MM.1S (cell line): ENCODE data around the gene CD86.

Experiments
- DNase-seq: peaks from one replicate; pipeline ENCODE4 v3.0.0-alpha.2; 2015
- H2AFZ ChIP-seq: fragments of 300-600 bp; sonication (generic); 2 replicates; pipeline ENCODE4 v1.6.0; 2016; ENCODE audit warnings: antibody characterized with exemption, low read length
- H3F3A ChIP-seq: fragments of 300-600 bp; sonication (generic); 2 replicates; pipeline ENCODE4 v1.6.1; 2016; ENCODE audit warnings: mild to moderate bottlenecking, antibody characterized with exemption, low read length, moderate library complexity, mixed read lengths; ENCODE audit not compliant: insufficient read depth
- H3K27ac ChIP-seq: fragments of 300-600 bp; sonication (generic); 2 replicates; pipeline ENCODE4 v1.5.1; 2016; ENCODE audit warnings: mild to moderate bottlenecking, low read length
- H3K27me3 ChIP-seq: fragments of 300-600 bp; sonication (generic); replicated peaks from 2 replicates; pipeline ENCODE4 v1.6.0; 2016; ENCODE audit warnings: low read length; ENCODE audit not compliant: insufficient read depth
- H3K36me3 ChIP-seq: fragments of 300-600 bp; sonication (generic); replicated peaks from 2 replicates; pipeline ENCODE4 v1.6.1; 2016; ENCODE audit warnings: mild to moderate bottlenecking, low read length, mixed read lengths; ENCODE audit not compliant: insufficient read depth
- H3K4me1 ChIP-seq: fragments of 300-600 bp; sonication (generic); 2 replicates; pipeline ENCODE4 v1.6.1; 2016; ENCODE audit warnings: low read length, mixed read lengths
- H3K4me2 ChIP-seq: fragments of 300-600 bp; sonication (generic); 2 replicates; pipeline ENCODE4 v1.6.0; 2016; ENCODE audit warnings: low read depth, low read length
- H3K4me3 ChIP-seq: fragments of 300-600 bp; sonication (generic); 2 replicates; pipeline ENCODE4 v1.5.1; 2016; ENCODE audit warnings: low read length, mixed read lengths
- H3K79me2 ChIP-seq: fragments of 300-600 bp; sonication (generic); 2 replicates; pipeline ENCODE4 v1.6.1; 2016; ENCODE audit warnings: mixed run types, low read length, mixed read lengths
- H3K9ac ChIP-seq: fragments of 300-600 bp; sonication (generic); 2 replicates; pipeline ENCODE4 v1.6.1; 2016; ENCODE audit warnings: low read length, mixed read lengths
- H3K9me2 ChIP-seq: fragments of 300-600 bp; sonication (generic); replicated peaks from 2 replicates; pipeline ENCODE4 v1.6.1; 2016; ENCODE audit warnings: mild to moderate bottlenecking, low read length, mixed read lengths; ENCODE audit not compliant: insufficient read depth
- H3K9me3 ChIP-seq: fragments of 300-600 bp; sonication (generic); replicated peaks from 2 replicates; pipeline ENCODE4 v1.6.1; 2016; ENCODE audit warnings: mild to moderate bottlenecking, low read length, mixed read lengths; ENCODE audit not compliant: insufficient read depth
- H4K20me1 ChIP-seq: fragments of 300-600 bp; sonication (generic); 2 replicates; pipeline ENCODE4 v1.6.1; 2016; ENCODE audit warnings: mild to moderate bottlenecking, low read length, moderate library complexity, mixed read lengths; ENCODE audit not compliant: insufficient read depth
- EZH2 ChIP-seq: fragments of 300-600 bp; sonication (generic); optimal IDR thresholded peaks from 2 replicates; pipeline ENCODE3; 2017; ENCODE audit warnings: low read depth, mild to moderate bottlenecking, antibody characterized with exemption, low read length, mixed read lengths
- EZH2phosphoT487 ChIP-seq: fragments of 300-600 bp; sonication (generic); IDR thresholded peaks from 2 replicates; pipeline ENCODE4 v1.6.1; 2018; ENCODE audit warnings: antibody characterized with exemption, low read length
- TF ChIP-seq, protein P1 (sequence below): fragments of 300-600 bp; sonication (generic); IDR thresholded peaks from 2 replicates; pipeline ENCODE4 v1.5.1; 2016; ENCODE audit warnings: antibody characterized with exemption, low read length, mixed read lengths

CD86 gene

DNA sequence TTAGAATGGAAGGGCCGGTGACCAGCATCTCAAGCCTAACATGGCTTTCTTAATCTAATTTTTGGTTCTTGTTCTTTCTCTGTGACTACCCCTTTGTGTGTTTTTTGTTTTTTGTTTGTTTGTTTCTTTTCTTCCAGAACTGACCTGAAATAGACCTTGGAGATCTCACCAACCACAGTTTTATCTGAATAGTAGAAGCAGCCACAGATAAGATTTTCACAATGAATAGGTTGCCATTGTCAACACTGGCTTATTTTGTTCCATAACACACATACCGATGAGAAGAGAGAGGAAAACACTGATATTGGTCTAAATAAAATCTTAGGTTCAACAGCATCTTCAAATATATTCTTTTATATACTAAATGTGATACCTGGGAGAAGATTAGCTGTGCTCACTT lies 44.7 kb upstream of the CD86 start:
- Histone ChIP-seq H3F3A (no peaks in the 10 kb centered on the region), H3K36me3 (no peaks in the 10 kb centered on the region), H3K27me3 (no peaks in the 10 kb centered on the region), H2AFZ (no peak overlapping the region), H3K27ac (no peak overlapping the region), H3K4me1 (peaks cover 24% of the 10 kb centered on the region), H3K9me3 (no peaks in the 10 kb centered on the region), H3K4me3 (no peak overlapping the region), H4K20me1 (no peaks in the 10 kb centered on the region), H3K9me2 (no peaks in the 10 kb centered on the region), H3K9ac (no peak overlapping the region), H3K79me2 (peaks cover 5% of the 10 kb centered on the region; the same call in 1 of the 2 replicates), H3K4me2 (no peak overlapping the region)
- no peak for TF ChIP-seq EZH2phosphoT487
- TF ChIP-seq, protein P1, sequence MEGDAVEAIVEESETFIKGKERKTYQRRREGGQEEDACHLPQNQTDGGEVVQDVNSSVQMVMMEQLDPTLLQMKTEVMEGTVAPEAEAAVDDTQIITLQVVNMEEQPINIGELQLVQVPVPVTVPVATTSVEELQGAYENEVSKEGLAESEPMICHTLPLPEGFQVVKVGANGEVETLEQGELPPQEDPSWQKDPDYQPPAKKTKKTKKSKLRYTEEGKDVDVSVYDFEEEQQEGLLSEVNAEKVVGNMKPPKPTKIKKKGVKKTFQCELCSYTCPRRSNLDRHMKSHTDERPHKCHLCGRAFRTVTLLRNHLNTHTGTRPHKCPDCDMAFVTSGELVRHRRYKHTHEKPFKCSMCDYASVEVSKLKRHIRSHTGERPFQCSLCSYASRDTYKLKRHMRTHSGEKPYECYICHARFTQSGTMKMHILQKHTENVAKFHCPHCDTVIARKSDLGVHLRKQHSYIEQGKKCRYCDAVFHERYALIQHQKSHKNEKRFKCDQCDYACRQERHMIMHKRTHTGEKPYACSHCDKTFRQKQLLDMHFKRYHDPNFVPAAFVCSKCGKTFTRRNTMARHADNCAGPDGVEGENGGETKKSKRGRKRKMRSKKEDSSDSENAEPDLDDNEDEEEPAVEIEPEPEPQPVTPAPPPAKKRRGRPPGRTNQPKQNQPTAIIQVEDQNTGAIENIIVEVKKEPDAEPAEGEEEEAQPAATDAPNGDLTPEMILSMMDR = no peak
- TF ChIP-seq EZH2 = no peak
- DNase-seq = no peak

DNA sequence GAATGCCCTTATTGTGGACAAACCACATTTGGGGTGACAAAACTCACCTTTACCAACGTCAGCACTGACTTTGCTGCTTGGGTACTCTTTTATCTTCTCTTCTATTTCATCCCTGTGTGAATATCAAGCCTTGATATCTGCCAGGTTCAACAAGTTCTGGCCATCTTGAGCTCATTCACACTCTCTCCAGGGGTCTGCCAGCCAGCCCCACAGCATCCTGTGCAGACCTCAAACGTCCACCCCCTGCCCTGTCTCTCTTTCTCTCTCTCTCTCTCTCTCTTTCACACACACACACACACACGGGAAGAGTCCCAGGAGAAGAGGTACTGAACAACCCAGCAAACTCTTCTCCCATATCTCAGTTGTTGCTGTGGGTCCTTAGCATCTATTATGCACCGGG lies 43.8 kb upstream of the CD86 start:
- Histone ChIP-seq H3K36me3 (no peaks in the 10 kb centered on the region), H3K79me2 (peaks cover 12% of the 10 kb centered on the region), H3K9me3 (no peaks in the 10 kb centered on the region), H3K9ac (no peak overlapping the region), H3K27ac (no peak overlapping the region), H4K20me1 (no peaks in the 10 kb centered on the region), H3K27me3 (no peaks in the 10 kb centered on the region), H3K4me1 (peaks cover 24% of the 10 kb centered on the region), H3K9me2 (no peaks in the 10 kb centered on the region), H2AFZ (no peak overlapping the region), H3F3A (no peaks in the 10 kb centered on the region), H3K4me2 (no peak overlapping the region), H3K4me3 (no peak overlapping the region)
- TF ChIP-seq EZH2phosphoT487 (no peak), EZH2 (no peak)
- TF ChIP-seq, protein P1 = no peak
- DNase-seq = no peak

DNA sequence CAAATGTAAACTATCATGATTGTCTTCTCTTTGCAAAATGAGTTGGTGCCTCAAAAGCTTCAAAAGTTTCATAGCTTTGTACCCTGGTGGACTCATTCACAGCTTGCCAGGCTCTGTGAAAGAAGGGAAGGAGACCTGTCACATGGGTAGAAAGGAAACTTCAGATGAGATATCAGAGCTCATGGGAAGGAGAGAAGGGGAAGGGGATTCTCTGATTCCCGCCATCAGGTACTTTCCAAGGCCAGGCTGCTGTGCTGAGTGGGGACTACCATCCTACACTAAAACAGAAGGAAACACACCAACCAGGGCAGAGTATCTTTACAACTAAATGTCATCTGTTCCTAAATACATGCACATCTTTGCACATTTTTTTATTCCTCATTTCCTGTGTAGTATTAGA lies 42.3 kb upstream of the CD86 start:
- Histone ChIP-seq H3K79me2 (peaks cover 15% of the 10 kb centered on the region), H3K9ac (no peak overlapping the region), H3K4me3 (no peak overlapping the region), H3K9me3 (no peaks in the 10 kb centered on the region), H3K4me2 (no peak overlapping the region), H3K36me3 (no peaks in the 10 kb centered on the region), H2AFZ (no peak overlapping the region), H3K27me3 (no peaks in the 10 kb centered on the region), H3K27ac (no peak overlapping the region), H3K4me1 (peaks cover 24% of the 10 kb centered on the region), H3K9me2 (no peaks in the 10 kb centered on the region), H4K20me1 (no peaks in the 10 kb centered on the region), H3F3A (no peaks in the 10 kb centered on the region)
- no peak for DNase-seq
- TF ChIP-seq, protein P1 = no peak
- TF ChIP-seq EZH2phosphoT487 = no peak
- TF ChIP-seq EZH2 = no peak
